GM19043 (cell line): ENCODE data around the gene CES1.
"Not testable (repeated sequence)": the region's sequence is repeated elsewhere in the genome, so short reads cannot be mapped to it uniquely, and the experiment has no call there.

Experiments
- ATAC-seq: cut with Tn5 transposase; IDR thresholded peaks from one replicate; pipeline ENCODE4 v1.9.1; 2021; ENCODE audit warnings: low read depth; ENCODE audit not compliant: unreplicated experiment

CES1 gene

GRCh38 chr16:55792934-55793374 is 39.9 kb downstream of the CES1 start:
- ATAC-seq: not testable (repeated sequence)

DNA sequence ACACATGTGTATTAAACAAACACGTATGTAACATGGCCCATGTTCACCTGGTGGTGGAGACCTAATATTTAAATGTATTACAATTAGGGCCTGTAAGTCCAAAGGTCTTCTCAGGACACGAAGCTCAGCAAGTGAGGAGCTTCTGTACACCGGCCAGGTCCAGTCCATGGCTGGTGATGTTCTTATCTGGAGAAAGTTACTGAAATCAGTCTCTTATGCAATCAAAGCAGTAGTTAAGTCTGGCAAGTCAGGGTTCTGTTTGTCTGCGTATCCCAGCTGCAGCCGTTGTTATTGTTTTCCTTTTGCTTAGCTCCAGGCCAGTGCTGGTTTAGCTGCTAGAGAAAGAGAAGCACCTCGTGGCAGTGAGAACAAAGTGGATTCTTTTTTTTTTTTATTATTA is 41.4 kb downstream of the CES1 start:
- not testable (repeated sequence) for ATAC-seq

DNA sequence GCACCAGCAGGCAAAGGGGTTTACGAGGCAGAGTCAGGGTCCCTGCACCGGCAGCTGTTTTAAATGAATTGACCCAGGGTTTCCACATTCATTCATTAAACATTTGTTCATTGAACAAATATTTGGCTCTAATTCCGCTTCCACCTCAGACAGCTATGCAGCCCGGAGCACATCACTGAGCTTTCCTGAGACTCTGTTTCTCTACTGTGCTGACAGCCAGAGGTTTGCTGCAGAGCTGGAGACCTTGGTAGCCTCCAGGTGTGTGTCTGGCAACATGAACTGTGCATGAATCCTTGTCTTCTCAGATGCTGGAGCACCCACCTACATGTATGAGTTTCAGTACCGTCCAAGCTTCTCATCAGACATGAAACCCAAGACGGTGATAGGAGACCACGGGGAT is 42.7 kb downstream of the CES1 start:
- ATAC-seq: not testable (repeated sequence)

DNA sequence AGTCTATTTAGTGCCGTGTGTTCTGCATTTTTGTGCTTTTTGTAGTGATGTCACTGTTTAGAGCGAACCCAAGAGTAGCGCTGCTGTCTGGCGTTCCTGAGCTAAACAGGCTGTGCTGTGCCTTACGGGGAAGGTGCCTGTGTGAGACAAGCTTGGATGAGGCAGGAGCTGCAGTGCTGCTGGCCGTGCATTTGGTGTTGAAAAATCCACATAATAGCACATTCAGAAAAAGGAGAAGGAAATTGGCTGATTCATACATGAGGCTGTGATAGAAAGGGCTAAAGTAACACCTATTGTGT is 50.2 kb downstream of the CES1 start:
- not testable (repeated sequence) for ATAC-seq

DNA sequence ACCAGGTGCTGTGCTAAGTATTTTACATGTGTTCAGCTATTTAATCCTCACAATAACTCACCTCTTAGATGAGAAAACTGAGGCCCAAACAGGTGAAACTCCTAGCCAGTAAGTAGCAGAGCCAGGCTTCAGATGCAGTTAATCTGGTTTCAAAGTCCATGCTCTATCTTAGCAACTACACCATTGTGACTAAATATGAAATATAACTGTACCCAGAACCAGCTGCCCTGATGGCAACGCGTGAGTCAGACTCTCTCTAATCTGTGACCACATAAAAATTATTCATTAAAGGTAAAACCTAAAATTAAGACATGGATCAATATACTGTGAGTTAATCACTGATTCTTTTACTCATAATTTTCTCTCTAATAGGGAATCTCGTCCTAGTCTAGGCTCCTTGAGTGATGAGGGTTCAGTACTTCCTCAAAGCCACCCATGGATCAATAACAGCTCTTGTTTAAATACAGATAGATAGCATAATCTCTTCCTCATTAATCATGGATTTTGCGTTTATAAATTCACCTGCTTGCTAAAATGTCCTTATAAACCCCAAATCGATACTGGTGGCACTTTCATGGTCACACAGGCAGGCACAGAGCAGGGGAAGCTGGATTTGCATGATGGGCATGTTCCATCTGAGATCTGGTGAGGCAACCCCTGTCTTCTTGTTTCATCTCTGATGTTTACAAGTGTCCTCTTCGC is 50.7 kb downstream of the CES1 start:
- not testable (repeated sequence) for ATAC-seq

- not testable (repeated sequence) for ATAC-seq
Measured at GRCh38 chr16:55781456-55781855, 51.4 kb downstream of the CES1 start.

- ATAC-seq: not testable (repeated sequence)
Measured at GRCh38 chr16:55780095-55780407, 52.8 kb downstream of the CES1 start.

DNA sequence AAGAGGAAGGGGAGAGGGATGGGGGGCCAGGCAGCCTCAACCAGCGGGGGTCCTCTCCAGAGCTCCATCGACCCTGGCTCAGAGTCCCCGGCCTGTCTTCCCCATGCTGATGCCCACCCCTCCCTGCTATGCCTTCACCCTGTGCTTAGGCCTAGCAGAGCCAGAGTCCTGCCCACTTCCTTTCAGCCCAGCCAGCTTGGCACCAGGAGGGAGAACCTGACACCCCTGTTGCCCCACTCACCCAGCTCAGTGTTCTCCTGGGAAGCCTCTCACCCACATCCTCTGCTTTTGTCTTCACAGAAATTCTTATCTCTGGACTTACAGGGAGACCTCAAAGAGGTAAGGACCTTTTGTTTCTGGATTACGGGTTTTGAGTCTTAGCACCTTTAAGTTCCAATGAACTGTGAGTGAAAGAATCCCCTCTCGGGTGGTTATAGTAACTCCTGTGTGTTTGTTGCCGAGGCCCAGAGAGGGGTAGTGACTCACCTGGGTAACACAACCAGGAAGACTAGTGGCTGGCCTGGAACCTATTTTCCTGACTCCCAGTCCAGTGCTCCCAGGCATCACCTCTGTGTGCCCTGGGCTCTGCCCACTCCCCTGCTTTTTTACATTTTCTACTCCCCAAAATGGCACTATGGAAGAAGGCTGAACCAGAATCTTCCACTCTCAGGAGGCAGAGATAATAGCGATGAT is 53.3 kb downstream of the CES1 start:
- no peak for ATAC-seq

- ATAC-seq: no peak
Measured at GRCh38 chr16:55778757-55779156, 54.1 kb downstream of the CES1 start.

- ATAC-seq: no peak
Measured at GRCh38 chr16:55775857-55776256, 57.0 kb downstream of the CES1 start.

GRCh38 chr16:55773859-55774549 is 58.9 kb downstream of the CES1 start:
- ATAC-seq: no peak

GRCh38 chr16:55765161-55765560 is 67.7 kb downstream of the CES1 start:
- ATAC-seq: no peak

- no peak for ATAC-seq
Measured at GRCh38 chr16:55760310-55761001, 72.4 kb downstream of the CES1 start.

GRCh38 chr16:55759965-55760309 is 73.0 kb downstream of the CES1 start:
- not testable (repeated sequence) for ATAC-seq

- not testable (repeated sequence) for ATAC-seq
Measured at GRCh38 chr16:55757595-55758527, 75.0 kb downstream of the CES1 start.

GRCh38 chr16:55756963-55757362 is 75.9 kb downstream of the CES1 start:
- no peak for ATAC-seq

DNA sequence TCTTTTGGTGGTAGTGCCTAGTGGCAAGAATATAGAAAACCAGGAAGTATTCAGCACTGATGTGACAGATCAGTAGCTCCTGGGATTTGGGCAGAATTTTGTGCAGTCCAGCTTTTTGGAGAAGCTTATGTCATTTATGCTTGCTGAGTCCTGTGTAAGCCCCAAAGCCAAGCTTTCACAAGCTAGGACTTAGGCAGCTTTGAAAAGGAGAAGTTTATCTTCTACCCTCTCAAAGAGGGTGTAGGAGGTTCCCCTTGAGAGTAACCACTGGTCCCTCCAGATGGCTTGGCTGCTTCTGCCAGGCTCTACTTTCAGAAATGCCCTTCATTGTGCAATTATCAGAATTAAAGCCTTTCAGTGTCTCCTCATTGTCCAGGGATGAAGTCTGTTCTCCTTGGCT is 78.8 kb downstream of the CES1 start:
- ATAC-seq: no peak

DNA sequence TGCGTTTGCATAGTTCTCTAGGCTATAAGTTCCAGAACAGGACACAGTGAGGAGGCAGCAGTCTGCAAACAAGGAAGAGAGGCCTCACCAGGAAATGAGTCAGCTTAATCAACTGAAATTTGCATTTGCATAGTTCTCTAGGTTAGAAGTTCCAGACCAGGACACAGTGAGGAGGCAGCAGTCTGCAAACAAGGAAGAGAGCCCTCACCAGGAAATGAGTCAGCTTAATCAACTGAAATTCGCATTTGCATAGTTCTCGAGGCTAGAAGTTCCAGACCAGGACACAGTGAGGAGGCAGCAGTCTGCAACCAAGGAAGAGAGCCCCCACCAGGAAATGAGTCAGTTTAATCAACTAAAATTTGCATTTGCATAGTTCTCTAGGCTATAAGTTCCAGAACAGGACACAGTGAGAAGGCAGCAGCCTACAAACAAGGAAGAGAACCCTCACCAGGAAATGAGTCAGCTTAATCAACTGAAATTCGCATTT is 79.7 kb downstream of the CES1 start:
- not testable (repeated sequence) for ATAC-seq
